Skeletal muscle tissue (tissue), 4 donors: ENCODE measurements around the gene DIP2C. TPM values are rescaled to one million over a fixed set of nuclear protein-coding genes. Genes with fewer than 3 reads are reported as not detected.
"Not testable (repeated sequence)": the region's sequence is repeated elsewhere in the genome, so short reads cannot be mapped to it uniquely, and the experiment has no call there.

ENCODE experiments used
- H3K27ac ChIP-seq: one replicate; pipeline ENCODE4 v1.7.0; 2013; ENCODE audit warnings: mild to moderate bottlenecking, low read depth, low read length, inconsistent platforms
- H3K27me3 ChIP-seq, 3 donors: one replicate each; pipeline ENCODE4 v1.7.0; 2013; ENCODE audit warnings: low read length in 3 of 3; ENCODE audit not compliant: control insufficient read depth in 3 of 3, insufficient read depth in 3 of 3
- H3K36me3 ChIP-seq, 3 donors: one replicate each; pipeline ENCODE4 v1.7.0; 2013; ENCODE audit warnings: low read length in 3 of 3; ENCODE audit not compliant: control insufficient read depth in 3 of 3, insufficient read depth in 3 of 3
- H3K4me1 ChIP-seq, 3 donors: one replicate each; pipeline ENCODE4 v1.7.0; 2013; ENCODE audit warnings: low read length in 3 of 3, mild to moderate bottlenecking in 3 of 3; ENCODE audit not compliant: control insufficient read depth in 3 of 3, insufficient read depth in 3 of 3
- H3K4me3 ChIP-seq, 3 donors: one replicate each; pipeline ENCODE4 v1.7.0; 2013; ENCODE audit warnings: low read length in 3 of 3
- H3K9ac ChIP-seq, 3 donors: one replicate each; pipeline ENCODE4 v1.7.0; 2013; ENCODE audit warnings: low read length in 3 of 3, mild to moderate bottlenecking in 3 of 3, moderate library complexity in 2 of 3, low read depth in 1 of 3
- H3K9me3 ChIP-seq, 3 donors: one replicate each; pipeline ENCODE4 v1.7.0; 2013; ENCODE audit warnings: low read length in 3 of 3; ENCODE audit not compliant: control insufficient read depth in 3 of 3
- total RNA-seq: library from RNA; depleted of rRNA; stranded (reverse); fragments of >200 nt; gene quantifications from one replicate; pipeline ENCODE4 v1.2.3, GENCODE V29; 2014
- donor health status: Osteomylitis.

Gene DIP2C
- total RNA-seq, 1 donor from 2014 or later = 18.8 TPM

GRCh38 chr10:703118-703517, 13.7 kb upstream of the DIP2C start:
- Histone ChIP-seq H3K4me3 (no peak overlapping the region), H3K9ac (no peak overlapping the region), H3K27me3 (peaks cover 13 to 20% (median 19%) of the 10 kb centered on the region in 3 donors), H3K4me1 (no peaks in the 10 kb centered on the region), H3K27ac (no peak overlapping the region), H3K36me3 (no peaks in the 10 kb centered on the region), H3K9me3 (no peaks in the 10 kb centered on the region)

- peaks cover 24 to 42% (median 40%) of the 10 kb centered on the region in 3 donors for H3K27me3 ChIP-seq
Observed at GRCh38 chr10:700183-700582, 10.7 kb upstream of the DIP2C start.

GRCh38 chr10:697097-697875, 7.8 kb upstream of the DIP2C start:
- Histone ChIP-seq H3K27ac (no peak overlapping the region), H3K9me3 (no peaks in the 10 kb centered on the region), H3K4me1 (no peaks in the 10 kb centered on the region), H3K4me3 (no peak overlapping the region), H3K9ac (no peak overlapping the region), H3K27me3 (peaks cover 24 to 45% (median 42%) of the 10 kb centered on the region in 3 donors), H3K36me3 (no peaks in the 10 kb centered on the region)

More at GRCh38 chr10:700183-700582, 10.7 kb upstream of the DIP2C start:
- H3K27ac ChIP-seq, H3K4me3 ChIP-seq, H3K9ac ChIP-seq, H3K9me3 ChIP-seq, H3K36me3 ChIP-seq, H3K4me1 ChIP-seq: not testable (repeated sequence)

- H3K27ac ChIP-seq = no peak overlapping the region
- H3K27me3 ChIP-seq = peaks cover 19 to 44% (median 41%) of the 10 kb centered on the region in 3 donors
- H3K9ac ChIP-seq = no peak overlapping the region
- peaks cover 0 to 3% (median 0%) of the 10 kb centered on the region in 3 donors for H3K4me1 ChIP-seq
- no peak overlapping the region for H3K4me3 ChIP-seq
- H3K36me3 ChIP-seq = no peaks in the 10 kb centered on the region
- no peaks in the 10 kb centered on the region for H3K9me3 ChIP-seq
Observed at GRCh38 chr10:695396-695795, 5.9 kb upstream of the DIP2C start.

- Histone ChIP-seq H3K36me3 (no peaks in the 10 kb centered on the region), H3K9me3 (no peaks in the 10 kb centered on the region), H3K27ac (no peak overlapping the region), H3K27me3 (peaks cover 11 to 26% (median 24%) of the 10 kb centered on the region in 3 donors), H3K4me3 (no peak overlapping the region), H3K4me1 (peaks cover 0 to 7% (median 2%) of the 10 kb centered on the region in 3 donors), H3K9ac (no peak overlapping the region)
Observed at GRCh38 chr10:693506-693905, 4.0 kb upstream of the DIP2C start.

- peak overlapping the region in 1 of 3 donors; percentile 5 for H3K9ac ChIP-seq
- H3K4me1 ChIP-seq = peaks cover 5 to 12% (median 7%) of the 10 kb centered on the region in 3 donors
- H3K27me3 ChIP-seq = peaks cover 9 to 23% (median 21%) of the 10 kb centered on the region in 3 donors
- H3K4me3 ChIP-seq = no peak overlapping the region
- H3K9me3 ChIP-seq = no peaks in the 10 kb centered on the region
- no peak overlapping the region for H3K27ac ChIP-seq
- H3K36me3 ChIP-seq = no peaks in the 10 kb centered on the region
Observed at GRCh38 chr10:692682-693351, 3.3 kb upstream of the DIP2C start.

GRCh38 chr10:691216-691615, 1.7 kb upstream of the DIP2C start:
- H3K4me3 ChIP-seq = no peak overlapping the region
- H3K27me3 ChIP-seq = peaks cover 0 to 12% (median 6%) of the 10 kb centered on the region in 3 donors
- no peak overlapping the region for H3K27ac ChIP-seq
- no peaks in the 10 kb centered on the region for H3K36me3 ChIP-seq
- H3K9me3 ChIP-seq = peaks cover 0 to under 1% (median 0%) of the 10 kb centered on the region in 3 donors
- peaks cover 9 to 21% (median 15%) of the 10 kb centered on the region in 3 donors for H3K4me1 ChIP-seq
- H3K9ac ChIP-seq = no peak overlapping the region

GRCh38 chr10:690372-691161, 1.1 kb upstream of the DIP2C start:
- H3K9me3 ChIP-seq = peaks cover 0 to 2% (median 0%) of the 10 kb centered on the region in 3 donors
- peak overlapping the region; percentile 66 for H3K27ac ChIP-seq
- H3K36me3 ChIP-seq = no peaks in the 10 kb centered on the region
- H3K9ac ChIP-seq = peak overlapping the region; percentile 73 to 89 (median 74)
- H3K27me3 ChIP-seq = peaks cover 0 to 7% (median 0%) of the 10 kb centered on the region in 3 donors
- peaks cover 9 to 22% (median 15%) of the 10 kb centered on the region in 3 donors for H3K4me1 ChIP-seq
- peak overlapping the region; percentile 64 to 83 (median 79) for H3K4me3 ChIP-seq

- Histone ChIP-seq H3K4me3 (peak overlapping the region; percentile 77 to 83 (median 82)), H3K27ac (peak overlapping the region; percentile 77), H3K9me3 (peaks cover 0 to 2% (median 0%) of the 10 kb centered on the region in 3 donors), H3K36me3 (no peaks in the 10 kb centered on the region), H3K4me1 (peaks cover 14 to 29% (median 21%) of the 10 kb centered on the region in 3 donors), H3K9ac (peak overlapping the region; percentile 81 to 94 (median 83)), H3K27me3 (peaks cover 0 to 5% (median 0%) of the 10 kb centered on the region in 3 donors)
Observed at GRCh38 chr10:689121-689451, 382 bp downstream of the DIP2C start.
